NCI-H2196 (cell line): Measurements from ENCODE around the gene TXNDC17.
"Not testable (repeated sequence)": the region's sequence is repeated elsewhere in the genome, so short reads cannot be mapped to it uniquely, and the experiment has no call there.

Source experiments
- DNase-seq: peaks from one replicate; lab custom pipeline; 2025; ENCODE audit not compliant: unreplicated experiment; lab: John Stamatoyannopoulos, UW

Gene TXNDC17

DNA sequence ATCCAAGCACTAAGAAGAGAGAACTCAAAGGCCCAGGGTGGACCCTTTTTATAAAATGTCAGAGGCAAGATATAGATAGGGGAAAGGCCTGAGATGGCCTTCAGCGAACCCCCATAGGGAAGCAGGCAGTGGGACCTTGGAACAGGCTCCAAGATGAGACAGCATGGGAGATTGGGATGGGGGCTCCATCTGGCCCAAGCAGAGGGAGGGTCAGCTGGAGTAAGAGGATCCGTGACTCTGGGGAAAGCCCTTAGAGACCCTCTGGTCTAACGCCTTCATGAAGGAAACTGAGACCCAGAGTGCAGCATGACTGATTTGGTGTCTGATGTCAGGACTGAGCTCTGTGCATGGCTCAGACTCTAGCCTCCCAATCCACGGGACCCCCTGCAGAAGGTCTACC is 41.5 kb downstream of the TXNDC17 start:
- no peak for DNase-seq

DNA sequence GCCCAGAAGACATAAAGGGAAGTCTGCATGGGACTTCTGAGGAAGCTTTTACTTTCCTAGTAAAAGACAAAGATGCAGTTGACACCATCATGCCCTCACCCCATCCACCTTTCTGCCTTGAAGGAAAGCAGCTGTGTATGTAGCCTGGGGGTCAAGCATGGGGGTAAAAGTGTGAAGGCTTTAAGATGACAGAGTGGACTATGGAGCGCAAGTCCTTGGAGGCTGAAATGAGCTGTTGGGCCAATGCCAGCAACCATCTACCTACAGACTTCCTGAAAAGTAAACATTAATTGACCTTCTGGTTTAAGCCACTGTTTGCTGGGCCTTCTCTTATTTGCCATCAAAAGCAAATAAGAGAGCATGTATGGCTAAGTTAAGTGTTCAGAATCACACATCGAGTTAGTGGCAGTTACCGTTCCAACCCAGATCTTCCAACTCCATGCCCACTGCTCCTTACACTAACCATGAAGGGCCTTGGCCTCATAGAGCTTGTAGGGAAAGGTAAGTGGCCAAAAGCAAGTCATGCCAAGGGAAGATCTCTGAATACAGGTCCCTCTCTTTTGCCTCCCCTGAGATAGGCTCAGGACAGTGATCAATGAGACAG is 42.3 kb downstream of the TXNDC17 start:
- no peak for DNase-seq

DNA sequence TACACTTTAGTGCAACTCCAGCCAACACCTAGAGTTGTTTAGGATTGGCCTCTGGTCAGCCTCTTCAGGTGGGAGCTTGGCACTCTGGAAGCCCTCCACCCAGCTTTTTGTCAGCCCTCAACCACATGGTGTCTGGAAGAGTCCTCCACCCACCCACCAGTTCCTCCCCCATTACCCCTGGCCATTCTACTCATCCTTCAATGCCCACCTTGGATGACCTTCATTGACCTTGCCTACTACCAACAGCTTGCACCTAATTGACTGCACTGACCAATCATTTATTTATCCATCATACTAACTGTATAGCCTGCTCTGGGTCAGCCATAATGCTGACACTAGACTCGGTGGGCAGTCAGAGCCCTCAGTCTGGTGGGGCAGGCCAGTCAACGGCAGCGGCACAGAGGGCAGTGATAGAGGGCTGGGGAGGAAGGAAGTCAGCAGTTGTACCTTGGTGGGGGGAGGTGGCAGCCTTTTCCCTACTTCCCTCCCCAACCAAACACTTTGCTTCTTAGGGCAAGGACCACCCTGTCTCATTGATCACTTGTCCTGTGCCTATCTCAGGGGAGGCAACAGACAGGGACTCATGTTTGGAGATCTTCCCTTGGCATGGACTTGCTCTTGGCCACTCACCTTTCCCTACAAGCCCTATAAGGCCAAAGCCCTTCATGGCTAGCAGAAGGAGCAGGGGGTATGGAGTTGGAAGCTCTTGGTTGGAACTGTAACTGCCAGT is 43.0 kb downstream of the TXNDC17 start:
- no peak for DNase-seq

DNA sequence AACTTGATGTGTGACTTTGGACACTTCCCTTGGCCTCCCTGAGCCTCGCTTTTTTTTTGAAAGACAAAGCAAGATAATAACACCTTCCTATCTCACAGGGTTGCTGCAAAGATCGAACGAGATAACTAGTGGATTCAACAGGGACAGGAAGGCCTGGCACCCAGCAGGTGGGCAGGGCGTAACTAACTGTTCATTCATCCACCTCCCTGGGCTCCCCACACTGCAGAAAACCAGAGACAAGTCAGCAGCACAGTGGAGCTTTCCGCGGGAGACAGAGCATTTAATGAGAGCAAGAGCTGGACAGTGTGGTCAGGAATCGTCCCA is 43.6 kb downstream of the TXNDC17 start:
- DNase-seq, result no peak

DNA sequence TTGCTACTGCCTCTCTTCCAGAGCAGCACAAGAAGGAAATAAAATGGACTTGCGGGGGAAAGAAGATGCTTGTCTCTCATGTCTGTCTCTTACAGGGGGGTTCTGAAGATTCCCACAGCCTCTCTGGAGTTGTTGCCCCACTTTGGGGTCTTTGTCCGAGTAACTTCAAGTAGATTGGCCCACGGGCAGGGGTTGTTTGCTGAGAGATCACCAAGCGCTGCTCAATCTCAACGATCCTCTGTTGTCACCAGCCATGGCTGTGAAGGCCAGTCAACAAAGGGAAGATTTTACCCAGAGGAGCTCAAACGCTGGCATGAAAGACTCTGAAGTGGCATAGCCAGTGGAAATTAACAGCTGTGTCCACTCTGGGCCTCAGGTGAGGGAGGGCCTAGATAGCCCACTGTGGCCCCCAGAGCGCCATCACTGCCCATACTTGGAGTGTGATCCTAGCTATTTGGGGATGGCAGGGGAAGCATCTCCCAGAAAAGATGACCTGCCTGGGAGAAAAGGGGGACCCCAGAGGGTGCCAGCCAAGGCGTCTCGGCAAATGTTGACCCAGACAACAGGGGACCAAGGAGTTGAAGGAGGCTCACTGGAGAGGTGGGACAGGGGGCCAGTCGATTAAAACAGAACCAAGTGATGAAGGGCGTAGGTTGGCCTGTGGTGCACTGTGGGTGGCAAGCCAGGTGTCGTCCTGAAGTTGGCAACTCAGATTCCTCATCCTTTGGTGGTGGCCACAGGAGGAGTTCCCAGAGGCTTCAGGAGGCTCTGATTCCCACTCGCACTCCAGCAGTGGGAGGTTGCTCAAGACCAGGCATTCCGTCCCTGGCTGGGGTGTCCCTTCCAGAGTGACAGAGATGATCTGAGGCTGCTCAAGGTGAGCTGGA is 44.3 kb downstream of the TXNDC17 start:
- DNase-seq, result no peak

DNA sequence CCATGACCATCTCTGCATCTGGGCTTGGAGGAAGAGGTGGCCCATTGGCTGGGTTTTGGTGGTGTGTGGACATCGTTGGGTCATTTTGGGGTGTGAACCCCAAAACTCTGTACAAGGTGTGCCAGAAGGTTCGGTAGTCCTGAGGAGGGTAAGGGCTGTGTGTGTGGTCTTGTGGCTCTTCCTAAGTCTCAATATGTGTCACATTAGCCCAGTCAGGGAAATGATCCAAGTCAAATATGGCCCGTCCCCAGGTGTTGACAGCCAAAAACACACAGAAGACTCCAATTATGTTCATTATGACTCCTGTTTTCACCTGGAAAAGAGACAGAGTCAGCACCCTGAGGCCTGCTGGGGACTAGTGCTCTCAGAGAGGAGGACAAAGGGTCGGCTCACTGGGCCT is 45.2 kb downstream of the TXNDC17 start:
- no peak for DNase-seq

DNA sequence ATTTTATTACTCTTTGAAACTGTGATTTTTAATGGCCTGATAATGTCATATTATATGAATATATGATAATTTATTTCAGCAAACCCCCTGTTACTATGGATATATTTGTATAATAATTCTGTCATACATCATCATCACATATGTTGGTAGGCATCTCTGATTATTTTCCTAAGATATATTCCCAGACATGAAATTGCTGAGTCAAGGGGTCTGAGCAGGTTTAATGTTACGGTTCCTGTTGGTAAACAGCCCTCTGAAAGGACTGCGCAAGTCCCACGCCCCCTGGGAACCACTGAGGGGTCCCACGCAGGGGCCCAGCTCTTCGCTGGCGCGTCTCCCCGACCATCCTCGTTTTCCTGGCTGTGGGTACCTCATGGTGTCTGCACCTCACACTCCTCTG is 48.1 kb downstream of the TXNDC17 start:
- DNase-seq, result no peak

DNA sequence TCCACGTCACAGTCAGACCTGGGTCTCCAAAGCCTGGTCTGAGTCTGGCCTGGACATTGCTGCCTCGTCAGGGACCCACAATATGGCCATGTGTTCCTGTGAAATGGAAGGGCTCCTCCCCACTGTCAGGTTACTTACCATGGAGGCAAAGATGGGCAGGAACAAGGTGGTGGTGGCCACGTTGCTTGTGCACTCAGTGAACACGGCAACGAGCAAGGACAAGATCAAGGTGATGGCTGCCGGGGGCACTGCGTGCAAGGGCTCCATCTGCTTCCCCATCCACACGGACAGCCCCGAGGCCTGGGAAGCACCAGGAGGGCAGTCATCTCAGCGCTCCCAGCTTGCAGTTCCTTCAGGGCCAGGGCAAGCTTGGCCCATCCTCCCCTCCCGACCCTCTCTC is 49.8 kb downstream of the TXNDC17 start:
- no peak for DNase-seq

DNA sequence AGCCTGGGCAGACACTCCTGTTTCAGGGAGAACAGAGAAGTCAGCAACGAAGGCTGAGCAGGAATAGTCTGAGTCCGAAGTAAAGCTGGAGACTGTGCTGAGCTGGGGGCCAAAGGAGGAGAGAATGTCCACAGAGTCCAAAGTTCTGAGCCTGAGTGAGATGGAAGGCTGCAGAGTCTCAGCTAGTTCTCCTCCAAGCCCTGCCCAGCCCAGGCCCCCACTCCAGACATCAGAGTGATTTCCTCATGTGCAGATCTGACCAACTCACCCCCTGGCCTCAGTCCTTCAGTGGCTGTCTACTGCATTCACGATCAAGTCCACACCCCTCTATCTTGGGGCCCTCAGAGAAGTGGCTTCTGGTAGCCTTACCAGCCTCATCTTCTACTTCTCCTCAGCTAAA is 50.7 kb downstream of the TXNDC17 start:
- DNase-seq, result no peak

DNA sequence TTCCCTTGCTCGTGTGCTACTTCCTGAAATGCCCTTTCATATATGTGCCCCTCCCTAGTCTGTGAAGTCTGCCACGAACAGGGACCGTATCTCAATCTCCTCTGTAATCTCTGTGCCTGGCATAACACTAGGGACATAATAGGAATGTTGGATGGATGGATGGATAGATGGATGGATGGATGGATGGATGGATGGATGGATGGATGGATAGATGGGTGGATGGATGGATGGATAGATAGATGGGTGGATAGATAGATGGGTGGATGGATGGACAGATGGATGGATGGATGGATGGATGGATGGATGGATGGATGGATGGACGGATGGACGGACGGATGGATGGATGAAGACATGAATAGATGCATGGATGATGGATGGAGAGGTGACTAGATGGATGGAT is 51.1 kb downstream of the TXNDC17 start:
- not testable (repeated sequence) for DNase-seq
